CD4-positive, alpha-beta memory T cell (primary cell): ENCODE data around the gene FUNDC2. TPM values are rescaled to one million over a fixed set of nuclear protein-coding genes. Genes with fewer than 3 reads are reported as not detected.

Experiments
- CTCF ChIA-PET: fragments of 350-600 bp; sonication (Branson Sonifier 250); formaldehyde crosslinking; loops from one replicate; lab custom pipeline; 2021; ENCODE audit warnings: inconsistent platforms; ENCODE audit not compliant: partially characterized antibody; lab: Charles Lee
- POLR2A ChIA-PET: fragments of 350-600 bp; sonication (Branson Sonifier 250); formaldehyde crosslinking; loops from one replicate; lab custom pipeline; 2021; ENCODE audit not compliant: partially characterized antibody; lab: Charles Lee
- DNase-seq, 5 donors: peaks; one replicate each; pipeline versions ENCODE4 v3.0.0 to v3.0.0-alpha.2; 2020 to 2022; ENCODE audit warnings: mixed read lengths in 1 of 5
- H3K27ac ChIP-seq: one replicate; pipeline ENCODE4 v1.7.0; 2013; ENCODE audit warnings: low read depth, low read length
- H3K27me3 ChIP-seq: 2 replicates; pipeline ENCODE4 v1.7.0; 2013; ENCODE audit warnings: mild to moderate bottlenecking, low read length, moderate library complexity; ENCODE audit not compliant: insufficient read depth
- H3K36me3 ChIP-seq: 2 replicates; pipeline ENCODE4 v1.7.0; 2013; ENCODE audit warnings: mild to moderate bottlenecking, low read length, moderate library complexity; ENCODE audit not compliant: insufficient read depth
- H3K4me1 ChIP-seq: 2 replicates; pipeline ENCODE4 v1.7.0; 2013; ENCODE audit warnings: mild to moderate bottlenecking, low read length, moderate library complexity; ENCODE audit not compliant: insufficient read depth
- H3K4me3 ChIP-seq, 2 donors: one replicate each; pipeline ENCODE4 v1.7.0; 2013; ENCODE audit warnings: low read length in 2 of 2, mild to moderate bottlenecking in 1 of 2
- H3K9me3 ChIP-seq, 2 donors: one replicate each; pipeline ENCODE4 v1.7.0; 2013; ENCODE audit warnings: low read length in 2 of 2, control low read depth in 1 of 2; ENCODE audit not compliant: control insufficient read depth in 1 of 2
- H3K27ac Mint-ChIP-seq, 7 donors: one replicate each; pipeline ENCODE4 v1.8.0; 2020 to 2021; ENCODE audit warnings: mixed read lengths in 7 of 7, mild to moderate bottlenecking in 6 of 7, inconsistent platforms in 3 of 7, moderate library complexity in 3 of 7
- H3K27me3 Mint-ChIP-seq, 2 donors: one replicate each; pipeline ENCODE4 v1.8.0; 2020 to 2021; ENCODE audit warnings: mixed read lengths in 2 of 2
- H3K36me3 Mint-ChIP-seq, 2 donors: one replicate each; pipeline ENCODE4 v1.8.0; 2020 to 2021; ENCODE audit warnings: mixed read lengths in 2 of 2, inconsistent platforms in 1 of 2, mild to moderate bottlenecking in 1 of 2
- H3K4me1 Mint-ChIP-seq, 4 donors: one replicate each; pipeline ENCODE4 v1.8.0; 2020 to 2021; ENCODE audit warnings: mixed read lengths in 4 of 4, mild to moderate bottlenecking in 1 of 4
- H3K4me3 Mint-ChIP-seq, 8 donors: one replicate each; pipeline ENCODE4 v1.8.0; 2020 to 2021; ENCODE audit warnings: mixed read lengths in 8 of 8, mild to moderate bottlenecking in 7 of 8, moderate library complexity in 6 of 8, inconsistent platforms in 3 of 8
- H3K9me3 Mint-ChIP-seq, 8 donors: one replicate each; pipeline ENCODE4 v1.8.0; 2020 to 2021; ENCODE audit warnings: mixed read lengths in 8 of 8, mild to moderate bottlenecking in 5 of 8, inconsistent platforms in 3 of 8, moderate library complexity in 1 of 8
- intact Hi-C: fragments of 100-400 bp; cut with micrococcal nuclease; formaldehyde crosslinking; loops from one replicate; pipeline ENCODE4 v1.15.1; 2023
- polyA plus RNA-seq, 2 donors: library from polyadenylated mRNA; unstranded; fragments of 300-500 nt; fragmentation: Illumina TruSeq; gene quantifications; one replicate each; pipeline ENCODE4 v1.2.3, GENCODE V29; 2021
- total RNA-seq, 2 experiments: library from RNA; stranded (reverse); gene quantifications; one replicate each; pipeline ENCODE4 v1.2.3, GENCODE V29; 2021

Gene FUNDC2
- total and polyA plus RNA-seq, 4 experiments from 2014 or later = 52.6 to 173 (median 105) TPM

GRCh38 chrX:155053656-155054055 lies 27.0 kb downstream of the FUNDC2 start:
- Histone ChIP-seq H3K9me3 (no peaks in the 10 kb centered on the region), H3K27ac (no peak overlapping the region), H3K4me3 (no peak overlapping the region), H3K4me1 (peaks cover 13% of the 10 kb centered on the region), H3K36me3 (no peaks in the 10 kb centered on the region), H3K27me3 (no peaks in the 10 kb centered on the region)
- Mint-ChIP-seq H3K4me3 (no peak overlapping the region), H3K9me3 (peaks cover 0 to 2% (median 0%) of the 10 kb centered on the region in 8 donors), H3K4me1 (peaks cover 13 to 26% (median 22%) of the 10 kb centered on the region in 4 donors), H3K27ac (peak overlapping the region in 4 of 7 donors; percentile 6 to 65 (median 26)), H3K27me3 (no peaks in the 10 kb centered on the region), H3K36me3 (peaks cover 0 to 35% of the 10 kb centered on the region in 2 donors)
- ChIA-PET CTCF (no interaction called here), POLR2A (no interaction called here)
- no peak for DNase-seq
- intact Hi-C loops = no loop called here

GRCh38 chrX:155054255-155054654 lies 27.6 kb downstream of the FUNDC2 start:
- CTCF ChIA-PET = no interaction called here
- POLR2A ChIA-PET = no interaction called here
- intact Hi-C loops = no loop called here

GRCh38 chrX:155055494-155055893 lies 28.9 kb downstream of the FUNDC2 start:
- no peak overlapping the region for H3K27ac ChIP-seq
- H3K9me3 ChIP-seq = no peaks in the 10 kb centered on the region
- Mint-ChIP-seq H3K4me3 (no peak overlapping the region), H3K27me3 (no peaks in the 10 kb centered on the region), H3K9me3 (peaks cover 0 to 2% (median 0%) of the 10 kb centered on the region in 8 donors), H3K27ac (peak overlapping the region in 2 of 7 donors; percentile 22 to 29), H3K36me3 (peaks cover 0 to 31% of the 10 kb centered on the region in 2 donors), H3K4me1 (peaks cover 7 to 26% (median 15%) of the 10 kb centered on the region in 4 donors)
- DNase-seq = no peak
- ChIA-PET POLR2A (no interaction called here), CTCF (interaction anchor here (1.3 to 3.1 kb wide), 2 partner anchors 69 to 74 kb away, joined by 3 to 33 read pairs; no protein-coding TSS in a partner anchor)
- H3K27me3 ChIP-seq = no peaks in the 10 kb centered on the region
- H3K4me1 ChIP-seq = peaks cover 13% of the 10 kb centered on the region
- intact Hi-C loops = no loop called here
- H3K36me3 ChIP-seq = peaks cover 1% of the 10 kb centered on the region
- H3K4me3 ChIP-seq = no peak overlapping the region

More at GRCh38 chrX:155054255-155054654, 27.6 kb downstream of the FUNDC2 start:
- Mint-ChIP-seq H3K27me3 (no peaks in the 10 kb centered on the region), H3K36me3 (peaks cover 0 to 30% of the 10 kb centered on the region in 2 donors), H3K27ac (no peak overlapping the region), H3K4me1 (peaks cover 10 to 26% (median 16%) of the 10 kb centered on the region in 4 donors), H3K4me3 (no peak overlapping the region), H3K9me3 (peaks cover 0 to 2% (median 0%) of the 10 kb centered on the region in 8 donors)
- Histone ChIP-seq H3K9me3 (no peaks in the 10 kb centered on the region), H3K27ac (no peak overlapping the region), H3K4me3 (no peak overlapping the region), H3K27me3 (no peaks in the 10 kb centered on the region), H3K36me3 (no peaks in the 10 kb centered on the region), H3K4me1 (peaks cover 13% of the 10 kb centered on the region)
- no peak for DNase-seq

- Mint-ChIP-seq H3K9me3 (peaks cover 0 to 2% (median 0%) of the 10 kb centered on the region in 8 donors), H3K27ac (peak overlapping the region in 6 of 7 donors; percentile 46 to 84 (median 70)), H3K27me3 (no peaks in the 10 kb centered on the region), H3K36me3 (peaks cover 0 to 28% of the 10 kb centered on the region in 2 donors), H3K4me3 (peak overlapping the region in 5 of 8 donors; percentile 2 to 85 (median 79)), H3K4me1 (peaks cover 7 to 26% (median 15%) of the 10 kb centered on the region in 4 donors)
- DNase-seq = no peak
- intact Hi-C loops = loop anchor here (2.0 kb wide), 1 partner anchor 30 kb away; the partner anchor contains the start of gene FUNDC2
- ChIA-PET POLR2A (interaction anchor here (1.0 to 1.2 kb wide), 2 partner anchors 14 to 30 kb away, joined by 5 to 9 read pairs; partner anchors contain the start of gene FUNDC2), CTCF (interaction anchor here (0.7 to 3.1 kb wide), 17 partner anchors 8 to 139 kb away, joined by 3 to 33 read pairs (median 4); partner anchors contain the start of genes CMC4, FUNDC2 and MTCP1)
- Histone ChIP-seq H3K4me3 (no peak overlapping the region), H3K27ac (peak overlapping the region; percentile 2), H3K27me3 (no peaks in the 10 kb centered on the region), H3K4me1 (peaks cover 13% of the 10 kb centered on the region), H3K36me3 (peaks cover 4% of the 10 kb centered on the region), H3K9me3 (no peaks in the 10 kb centered on the region)
Observed at GRCh38 chrX:155056471-155056870, 29.8 kb downstream of the FUNDC2 start.

- peaks cover 13% of the 10 kb centered on the region for H3K4me1 ChIP-seq
- H3K9me3 ChIP-seq = no peaks in the 10 kb centered on the region
- H3K27me3 ChIP-seq = no peaks in the 10 kb centered on the region
- intact Hi-C loops = loop anchor here (1.0 to 2.0 kb wide), 2 partner anchors 30 to 76 kb away; partner anchors contain the start of gene FUNDC2
- peak overlapping the region; percentile 71 to 85 (median 78) for H3K4me3 Mint-ChIP-seq
- peaks cover 0 to 2% (median 0%) of the 10 kb centered on the region in 8 donors for H3K9me3 Mint-ChIP-seq
- peak overlapping the region in 1 of 2 donors; percentile 19 for H3K4me3 ChIP-seq
- DNase-seq = peak; percentile 44 to 52 (median 47)
- H3K27me3 Mint-ChIP-seq = no peaks in the 10 kb centered on the region
- peak overlapping the region; percentile 65 to 86 (median 81) for H3K27ac Mint-ChIP-seq
- POLR2A ChIA-PET = interaction anchor here (1.0 to 1.2 kb wide), 2 partner anchors 13 to 30 kb away, joined by 5 to 9 read pairs; partner anchors contain the start of gene FUNDC2
- H3K36me3 ChIP-seq = peaks cover 4% of the 10 kb centered on the region
- CTCF ChIA-PET = interaction anchor here (0.7 to 3.1 kb wide), 17 partner anchors 8 to 139 kb away, joined by 3 to 33 read pairs (median 4); partner anchors contain the start of genes CMC4, FUNDC2 and MTCP1
- H3K36me3 Mint-ChIP-seq = peaks cover 4 to 26% of the 10 kb centered on the region in 2 donors
- peaks cover 7 to 26% (median 15%) of the 10 kb centered on the region in 4 donors for H3K4me1 Mint-ChIP-seq
- H3K27ac ChIP-seq = peak overlapping the region; percentile 2
Observed at GRCh38 chrX:155056877-155057792, 30.5 kb downstream of the FUNDC2 start.

GRCh38 chrX:155061760-155062159 lies 35.1 kb downstream of the FUNDC2 start:
- H3K27ac ChIP-seq = no peak overlapping the region
- peaks cover 4% of the 10 kb centered on the region for H3K36me3 ChIP-seq
- ChIA-PET CTCF (interaction anchor here (1.1 kb wide), 1 partner anchor 13 kb away, joined by 5 read pairs; no protein-coding TSS in a partner anchor), POLR2A (interaction anchor here (1.5 kb wide), 1 partner anchor 35 kb away, joined by 4 read pairs; the partner anchor contains the start of gene FUNDC2)
- H3K4me1 ChIP-seq = peaks cover 9% of the 10 kb centered on the region
- intact Hi-C loops = no loop called here
- peaks cover 0 to 2% (median 0%) of the 10 kb centered on the region in 8 donors for H3K9me3 Mint-ChIP-seq
- H3K27me3 Mint-ChIP-seq = no peaks in the 10 kb centered on the region
- H3K27me3 ChIP-seq = no peaks in the 10 kb centered on the region
- no peak for DNase-seq
- no peak overlapping the region for H3K4me3 Mint-ChIP-seq
- peaks cover 3 to 14% (median 10%) of the 10 kb centered on the region in 4 donors for H3K4me1 Mint-ChIP-seq
- H3K9me3 ChIP-seq = no peaks in the 10 kb centered on the region
- H3K36me3 Mint-ChIP-seq = peaks cover 4 to 7% of the 10 kb centered on the region in 2 donors
- H3K27ac Mint-ChIP-seq = no peak overlapping the region
- H3K4me3 ChIP-seq = no peak overlapping the region
